GM19025 (cell line): ENCODE measurements around the gene GPATCH8.

Experiments
- ATAC-seq: cut with Tn5 transposase; IDR thresholded peaks from one replicate; pipeline ENCODE4 v1.9.1; 2021; ENCODE audit warnings: mild to moderate bottlenecking, low read depth, moderate library complexity; ENCODE audit not compliant: unreplicated experiment

The GPATCH8 gene

DNA sequence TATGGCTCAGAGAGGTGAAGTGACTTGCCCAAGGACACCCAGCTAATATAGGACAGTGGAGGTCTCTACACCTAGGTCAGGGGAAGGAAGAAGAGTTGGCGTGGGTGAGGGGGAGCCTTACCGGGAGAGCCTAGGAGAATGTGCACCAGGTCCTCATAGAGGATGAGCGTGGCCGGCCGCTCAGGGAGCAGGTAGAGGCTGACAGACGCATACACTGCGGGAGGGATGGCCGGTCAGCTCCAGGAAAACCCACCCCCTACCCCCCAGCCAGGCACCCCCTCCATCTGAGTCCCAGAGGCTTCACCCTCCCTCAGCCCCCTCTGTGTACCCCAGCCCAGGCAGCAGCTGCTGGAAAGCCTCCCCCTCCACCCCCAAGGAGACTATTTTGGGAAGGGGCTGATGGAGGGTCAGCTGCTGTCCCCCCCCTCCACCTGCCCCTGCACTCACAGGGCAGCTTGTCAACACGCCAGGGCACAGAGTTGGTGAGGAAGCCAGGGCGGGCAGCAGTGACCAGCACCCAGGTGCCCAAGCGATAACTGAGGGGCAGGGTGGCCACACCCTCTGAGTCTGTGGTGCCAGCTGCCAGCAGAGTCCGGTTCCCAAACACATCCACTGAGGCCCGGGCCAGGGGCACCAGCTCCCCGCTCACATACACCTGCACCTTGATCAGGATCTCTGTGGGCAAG, 143.6 kb downstream of the GPATCH8 start:
- ATAC-seq: no peak

- ATAC-seq: no peak
Observed at GRCh38 chr17:44359006-44359405, 144.2 kb downstream of the GPATCH8 start.

DNA sequence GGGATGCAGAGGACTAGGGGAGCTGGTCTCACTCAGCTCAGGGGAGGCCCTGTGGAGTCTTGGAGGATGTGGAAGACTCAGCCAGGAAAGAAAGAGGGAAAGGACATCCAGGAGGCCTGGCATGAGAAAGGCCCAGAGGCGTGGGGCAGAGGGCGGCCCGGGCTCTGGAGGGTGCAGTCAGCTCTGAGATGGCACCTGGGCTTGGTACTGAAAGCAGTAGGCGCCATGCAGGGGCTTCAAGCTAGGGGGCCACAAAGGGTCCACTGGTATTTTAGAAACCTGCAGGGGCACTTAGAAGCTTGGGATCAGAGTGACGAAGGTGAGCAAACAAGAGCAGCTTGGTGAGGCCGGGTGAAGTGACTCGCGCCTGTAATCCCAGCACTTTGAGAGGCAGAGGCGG, 145.1 kb downstream of the GPATCH8 start:
- no peak for ATAC-seq

- ATAC-seq: no peak
Observed at GRCh38 chr17:44356241-44356640, 147.0 kb downstream of the GPATCH8 start.

DNA sequence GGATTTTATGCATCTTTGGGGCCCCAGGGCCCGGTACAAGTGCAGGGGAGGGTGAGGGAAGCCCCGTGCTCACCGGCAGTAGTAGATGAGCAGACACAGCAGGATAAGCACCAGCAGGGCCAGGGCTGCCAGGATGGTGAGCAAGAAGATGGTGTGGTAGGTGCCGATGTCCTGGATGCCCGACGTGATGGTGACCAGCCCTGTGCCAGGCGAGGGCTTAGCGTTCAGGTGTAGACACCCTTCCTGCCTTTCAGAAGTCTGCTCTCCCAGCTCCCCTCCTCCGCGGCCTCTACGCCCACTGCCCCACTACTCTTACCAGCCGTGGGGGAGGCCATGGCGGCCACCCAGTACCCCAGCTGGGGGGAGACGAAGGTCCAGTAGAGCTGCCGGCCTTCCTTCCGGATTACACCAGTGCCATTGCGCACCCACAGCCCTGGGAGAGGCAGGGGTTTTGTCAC, 147.5 kb downstream of the GPATCH8 start:
- no peak for ATAC-seq

DNA sequence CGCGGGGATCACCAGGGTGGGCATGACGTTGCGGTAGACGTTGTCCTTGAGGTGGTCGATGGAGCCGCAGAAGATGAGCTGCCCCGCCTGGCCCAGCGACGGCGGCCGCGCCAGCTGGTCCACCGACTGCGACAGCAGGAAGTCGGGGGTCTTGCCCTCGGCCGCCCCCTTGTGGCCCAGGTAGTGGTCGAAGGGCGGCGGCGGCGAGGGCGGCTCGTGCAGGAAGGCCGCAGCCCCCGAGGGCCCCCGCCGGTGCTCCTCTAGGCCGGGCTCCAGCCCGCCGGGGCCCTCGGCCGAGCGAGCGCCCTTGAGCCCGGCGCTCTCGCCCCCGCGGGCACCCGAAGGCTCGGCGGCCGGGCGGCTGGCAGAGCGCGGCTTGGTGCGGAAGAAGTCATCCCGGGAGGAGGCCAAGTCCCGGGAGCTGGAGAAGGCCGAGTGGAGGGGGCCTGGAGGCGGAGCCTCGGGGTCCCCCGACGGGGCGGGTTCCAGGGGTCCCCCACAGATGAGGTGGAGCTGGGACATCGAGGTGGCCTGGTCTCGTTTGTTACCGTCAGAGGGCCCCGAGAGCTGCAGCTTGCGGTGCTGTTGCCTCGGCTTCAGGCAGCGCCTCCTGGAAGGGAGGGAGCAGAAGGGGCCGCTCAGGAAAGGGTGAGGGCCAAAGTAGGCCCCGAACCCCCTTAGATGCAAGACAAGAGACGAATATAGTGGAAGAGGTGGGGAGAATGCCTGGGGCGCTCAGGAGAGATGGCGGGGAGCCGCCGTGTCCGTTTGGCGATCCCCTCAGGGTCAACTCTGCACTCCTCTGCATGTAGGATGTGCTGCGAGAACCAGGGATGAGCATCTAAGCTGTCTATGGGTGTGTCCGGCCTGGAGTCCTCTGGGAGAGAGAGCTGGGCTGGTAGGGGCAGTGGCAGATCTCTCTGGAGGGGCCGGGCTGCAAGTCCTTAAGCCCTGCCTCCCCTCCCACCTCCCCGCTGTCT, 148.3 kb downstream of the GPATCH8 start:
- no peak for ATAC-seq

- no peak for ATAC-seq
Observed at GRCh38 chr17:44353672-44354331, 149.4 kb downstream of the GPATCH8 start.

DNA sequence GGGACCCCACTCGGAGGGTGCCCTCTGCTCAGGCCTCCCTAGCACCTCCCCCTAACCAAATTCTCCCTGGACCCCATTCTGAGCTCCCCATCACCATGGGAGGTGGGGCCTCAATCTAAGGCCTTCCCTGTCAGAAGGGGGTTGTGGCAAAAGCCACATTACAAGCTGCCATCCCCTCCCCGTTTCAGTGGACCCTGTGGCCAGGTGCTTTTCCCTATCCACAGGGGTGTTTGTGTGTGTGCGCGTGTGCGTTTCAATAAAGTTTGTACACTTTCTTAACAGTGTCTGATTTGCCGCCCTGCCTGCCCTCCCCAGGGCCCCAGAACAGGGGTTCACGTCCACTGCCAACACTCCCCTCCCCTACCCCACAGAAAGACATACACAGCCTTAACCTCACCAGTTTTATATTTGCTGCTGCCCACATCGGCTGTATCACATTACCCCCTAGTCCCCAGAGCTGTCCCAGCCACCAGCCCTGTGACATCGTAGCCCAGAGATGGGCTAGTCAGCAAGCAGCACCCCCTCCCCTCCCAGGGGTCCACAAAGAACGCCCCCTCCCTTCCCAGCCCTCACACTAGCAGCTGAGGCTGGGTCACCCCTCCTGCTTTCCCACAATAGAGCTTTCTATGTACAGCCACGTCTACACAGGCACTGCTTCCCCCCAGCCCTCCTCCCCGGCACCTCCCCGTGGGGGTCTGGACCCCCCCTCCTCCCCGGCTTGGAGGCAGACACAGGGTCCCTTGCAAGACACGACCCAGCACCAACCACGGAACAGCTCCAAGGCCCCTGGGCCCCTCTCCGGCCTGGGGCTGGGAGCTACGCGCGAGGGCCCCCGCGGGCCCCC, 150.2 kb downstream of the GPATCH8 start:
- no peak for ATAC-seq

DNA sequence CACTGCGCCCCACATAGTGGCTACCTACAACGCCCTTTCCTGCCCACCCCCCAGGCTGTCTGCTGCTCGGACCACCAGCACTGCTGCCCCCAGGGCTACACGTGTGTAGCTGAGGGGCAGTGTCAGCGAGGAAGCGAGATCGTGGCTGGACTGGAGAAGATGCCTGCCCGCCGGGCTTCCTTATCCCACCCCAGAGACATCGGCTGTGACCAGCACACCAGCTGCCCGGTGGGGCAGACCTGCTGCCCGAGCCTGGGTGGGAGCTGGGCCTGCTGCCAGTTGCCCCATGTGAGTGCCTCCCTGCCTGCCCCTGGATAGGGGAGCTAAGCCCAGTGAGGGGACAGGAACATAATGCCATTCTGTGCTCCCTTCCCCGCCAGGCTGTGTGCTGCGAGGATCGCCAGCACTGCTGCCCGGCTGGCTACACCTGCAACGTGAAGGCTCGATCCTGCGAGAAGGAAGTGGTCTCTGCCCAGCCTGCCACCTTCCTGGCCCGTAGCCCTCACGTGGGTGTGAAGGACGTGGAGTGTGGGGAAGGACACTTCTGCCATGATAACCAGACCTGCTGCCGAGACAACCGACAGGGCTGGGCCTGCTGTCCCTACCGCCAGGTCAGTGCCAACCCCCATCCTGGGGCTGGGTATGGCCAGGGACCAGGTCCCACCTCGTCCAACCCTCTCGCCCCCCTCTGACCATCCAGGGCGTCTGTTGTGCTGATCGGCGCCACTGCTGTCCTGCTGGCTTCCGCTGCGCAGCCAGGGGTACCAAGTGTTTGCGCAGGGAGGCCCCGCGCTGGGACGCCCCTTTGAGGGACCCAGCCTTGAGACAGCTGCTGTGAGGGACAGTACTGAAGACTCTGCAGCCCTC, 151.0 kb downstream of the GPATCH8 start:
- ATAC-seq: no peak

DNA sequence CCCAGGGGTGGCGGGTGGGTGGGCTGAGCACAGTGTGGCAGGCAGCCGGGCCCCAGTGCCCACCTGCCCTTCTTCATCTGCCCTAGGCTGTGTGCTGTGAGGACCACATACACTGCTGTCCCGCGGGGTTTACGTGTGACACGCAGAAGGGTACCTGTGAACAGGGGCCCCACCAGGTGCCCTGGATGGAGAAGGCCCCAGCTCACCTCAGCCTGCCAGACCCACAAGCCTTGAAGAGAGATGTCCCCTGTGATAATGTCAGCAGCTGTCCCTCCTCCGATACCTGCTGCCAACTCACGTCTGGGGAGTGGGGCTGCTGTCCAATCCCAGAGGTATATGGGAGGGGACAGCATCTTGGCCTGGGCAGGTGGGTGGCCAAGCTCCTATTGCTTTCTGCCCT, 151.7 kb downstream of the GPATCH8 start:
- ATAC-seq: no peak

GRCh38 chr17:44350733-44351226, 152.4 kb downstream of the GPATCH8 start:
- no peak for ATAC-seq

DNA sequence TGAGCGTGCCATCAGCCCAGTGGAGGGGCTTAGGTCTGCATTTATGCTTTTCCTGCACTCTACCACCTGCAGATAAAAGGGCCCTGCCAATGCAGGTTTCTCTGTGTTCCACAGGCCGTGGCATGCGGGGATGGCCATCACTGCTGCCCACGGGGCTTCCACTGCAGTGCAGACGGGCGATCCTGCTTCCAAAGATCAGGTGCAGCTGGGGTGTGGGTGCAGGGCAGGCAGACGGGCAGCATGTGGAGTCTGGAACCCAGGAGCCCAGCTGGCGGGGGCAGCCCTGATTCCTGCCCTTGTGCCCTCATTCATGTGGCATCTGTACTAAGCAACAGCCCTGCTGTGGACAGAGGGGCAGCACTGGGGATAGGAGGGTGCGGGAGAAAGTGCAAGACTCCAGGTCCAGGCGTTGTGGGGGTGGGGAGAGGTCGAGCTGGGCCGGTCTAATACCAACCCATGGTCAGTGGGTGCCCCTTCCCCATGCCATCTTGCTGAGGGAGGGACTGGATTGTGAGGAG, 153.6 kb downstream of the GPATCH8 start:
- ATAC-seq: no peak

GRCh38 chr17:44348988-44349364, 154.2 kb downstream of the GPATCH8 start:
- no peak for ATAC-seq

DNA sequence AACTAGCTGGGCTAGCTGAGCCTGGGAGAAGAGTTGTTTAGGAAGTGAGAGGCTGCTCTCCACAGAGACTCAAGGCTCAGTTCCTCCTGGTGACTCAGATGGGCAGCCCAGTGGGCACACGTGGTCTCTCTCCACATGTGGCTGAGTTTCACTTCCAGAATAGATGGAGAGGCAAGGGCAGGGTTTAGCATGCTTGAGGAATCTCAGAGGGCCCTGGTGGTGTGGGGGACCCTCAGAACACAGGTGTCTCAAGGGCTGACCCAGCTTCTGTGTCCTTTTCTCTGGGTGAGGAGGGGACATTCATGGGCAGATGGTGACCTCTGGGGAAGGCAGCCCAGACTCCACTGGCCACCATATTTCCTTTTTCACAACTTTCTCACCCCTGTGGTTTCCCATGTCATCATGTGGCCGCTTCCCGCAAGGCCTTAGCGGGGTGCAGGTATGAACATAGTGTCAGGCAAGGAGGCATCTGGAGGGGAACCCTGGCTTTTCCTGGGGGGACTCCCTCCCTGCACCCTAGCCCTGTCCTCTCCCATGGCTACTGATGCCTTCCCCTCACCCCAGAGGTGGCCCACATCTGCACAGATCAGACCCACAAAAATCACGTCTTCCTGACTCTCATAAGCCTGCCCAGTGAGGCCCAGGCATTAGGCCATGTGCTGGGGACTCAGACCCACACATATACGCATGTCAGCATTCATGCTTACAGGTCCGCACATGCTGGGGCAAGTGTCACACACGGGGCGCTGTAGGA, 154.8 kb downstream of the GPATCH8 start:
- no peak for ATAC-seq
